GM12801 (cell line): ENCODE data around the gene KIF3A.

ENCODE experiments used
- TF ChIP-seq, protein P1 (sequence below): IDR thresholded peaks from one replicate; pipeline ENCODE4 v1.5.1; 2011; ENCODE audit warnings: control low read depth; ENCODE audit not compliant: insufficient read length; ENCODE audit errors: extremely low read depth

KIF3A gene

GRCh38 chr5:132744659-132745058, 7.3 kb upstream of the KIF3A start:
- TF ChIP-seq, protein P1, sequence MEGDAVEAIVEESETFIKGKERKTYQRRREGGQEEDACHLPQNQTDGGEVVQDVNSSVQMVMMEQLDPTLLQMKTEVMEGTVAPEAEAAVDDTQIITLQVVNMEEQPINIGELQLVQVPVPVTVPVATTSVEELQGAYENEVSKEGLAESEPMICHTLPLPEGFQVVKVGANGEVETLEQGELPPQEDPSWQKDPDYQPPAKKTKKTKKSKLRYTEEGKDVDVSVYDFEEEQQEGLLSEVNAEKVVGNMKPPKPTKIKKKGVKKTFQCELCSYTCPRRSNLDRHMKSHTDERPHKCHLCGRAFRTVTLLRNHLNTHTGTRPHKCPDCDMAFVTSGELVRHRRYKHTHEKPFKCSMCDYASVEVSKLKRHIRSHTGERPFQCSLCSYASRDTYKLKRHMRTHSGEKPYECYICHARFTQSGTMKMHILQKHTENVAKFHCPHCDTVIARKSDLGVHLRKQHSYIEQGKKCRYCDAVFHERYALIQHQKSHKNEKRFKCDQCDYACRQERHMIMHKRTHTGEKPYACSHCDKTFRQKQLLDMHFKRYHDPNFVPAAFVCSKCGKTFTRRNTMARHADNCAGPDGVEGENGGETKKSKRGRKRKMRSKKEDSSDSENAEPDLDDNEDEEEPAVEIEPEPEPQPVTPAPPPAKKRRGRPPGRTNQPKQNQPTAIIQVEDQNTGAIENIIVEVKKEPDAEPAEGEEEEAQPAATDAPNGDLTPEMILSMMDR, result no peak

DNA sequence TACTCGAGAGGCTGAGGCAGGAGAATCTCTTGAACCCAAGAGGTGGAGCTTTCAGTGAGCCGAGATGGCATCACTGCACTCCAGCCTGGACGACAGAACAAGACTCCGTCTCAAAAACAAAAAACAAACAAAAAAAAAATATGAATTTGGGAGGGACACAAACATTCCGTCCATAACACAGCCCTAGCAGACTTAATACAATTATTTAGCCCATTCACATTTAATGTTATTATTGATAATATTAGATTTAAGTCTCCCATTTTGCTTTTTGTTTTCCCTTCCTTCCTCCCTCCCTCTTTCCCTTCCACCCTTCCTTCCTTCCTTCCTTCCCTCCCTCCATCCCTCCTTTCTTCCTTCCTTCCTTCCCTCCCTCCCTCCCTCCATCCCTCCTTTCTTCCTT, 5.3 kb upstream of the KIF3A start:
- TF ChIP-seq, protein P1, result no peak

DNA sequence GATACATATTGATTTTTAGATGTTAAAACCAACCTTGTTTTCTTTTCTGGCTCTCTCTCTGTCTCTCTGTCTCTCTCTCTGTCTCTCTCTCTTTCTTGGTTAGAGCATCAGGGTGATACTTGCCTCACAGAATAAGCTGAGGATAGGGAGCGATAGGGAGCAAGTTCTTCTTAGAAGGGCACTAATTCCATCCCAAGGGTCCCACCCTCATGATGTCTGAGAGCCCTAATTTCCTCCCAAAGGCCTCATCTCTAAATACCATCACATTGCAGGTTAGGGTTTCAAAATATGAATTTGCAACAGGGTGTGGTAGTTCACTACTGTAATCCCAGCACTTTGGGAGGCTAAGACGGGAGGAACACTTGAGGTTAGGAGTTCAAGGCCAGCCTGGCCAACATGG, 4.8 kb upstream of the KIF3A start:
- TF ChIP-seq, protein P1, result no peak

GRCh38 chr5:132739232-132739631, 1.9 kb upstream of the KIF3A start:
- TF ChIP-seq, protein P1, result no peak

DNA sequence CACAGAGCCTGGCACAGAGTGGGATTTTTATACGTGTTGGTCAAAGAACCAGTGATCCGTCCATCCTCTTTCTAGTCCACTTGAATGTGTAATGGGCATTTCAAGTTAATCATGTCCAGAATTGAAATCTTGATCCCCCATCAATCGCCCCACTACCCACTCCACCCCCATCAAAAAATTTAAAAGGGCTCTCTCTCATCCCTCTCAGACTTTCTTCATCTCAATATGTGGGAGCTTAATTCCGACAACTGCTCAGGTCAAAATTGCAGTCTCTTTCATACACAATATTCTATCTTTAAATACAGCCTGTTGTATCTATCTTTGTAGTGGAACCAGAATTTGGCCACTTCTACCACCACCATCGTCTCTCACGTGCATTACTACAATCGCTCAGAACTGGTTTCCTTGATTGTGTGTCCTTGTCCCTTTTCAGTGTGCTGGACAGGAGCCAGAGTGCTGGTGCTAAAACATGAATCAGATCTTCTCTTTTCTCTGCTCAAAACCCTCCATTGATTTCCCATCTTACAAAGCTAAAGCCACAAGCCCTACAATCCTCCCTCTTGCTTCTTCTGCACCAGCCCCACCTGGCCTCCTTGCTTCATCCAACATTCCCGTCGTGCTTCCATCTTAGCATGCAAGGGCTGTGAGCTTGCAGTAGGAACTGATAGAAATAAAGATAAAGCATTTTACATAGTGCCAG, 786 bp upstream of the KIF3A start:
- TF ChIP-seq, protein P1, result no peak

GRCh38 chr5:132734687-132735086, 2.7 kb downstream of the KIF3A start:
- TF ChIP-seq, protein P1, result no peak

- TF ChIP-seq, protein P1, result no peak
These were observed 3.7 kb downstream of the KIF3A start for GRCh38 chr5:132733499-132734148.
